OCI-LY7 (cell line): ENCODE data around the gene HEBP1. TPM values are rescaled to one million over a fixed set of nuclear protein-coding genes. Genes with fewer than 3 reads are reported as not detected.

Experiments used
- BruUV-seq: library from RNA; stranded (reverse); fragments of 400-500 nt; replicated peaks from 2 replicates; lab custom pipeline; 2021; lab: Mats Ljungman, UMichigan
- CTCF ChIA-PET: fragments of 300-600 bp; sonication (Branson Sonifier 250); formaldehyde crosslinking; loops from one replicate; lab custom pipeline; 2022; ENCODE audit warnings: antibody characterized with exemption; ENCODE audit not compliant: unreplicated experiment; lab: Charles Lee
- POLR2A ChIA-PET: fragments of 300-600 bp; sonication (Branson Sonifier 250); formaldehyde crosslinking; loops from one replicate; lab custom pipeline; 2022; ENCODE audit warnings: antibody characterized with exemption; lab: Charles Lee
- DNase-seq: peaks from one replicate; pipeline ENCODE4 v3.0.0-alpha.2; 2015; ENCODE audit warnings: low spot score
- H2AFZ ChIP-seq: fragments of 200-600 bp; sonication (generic), shearing (Covaris generic); 2 replicates; pipeline ENCODE4 v1.6.1; 2014; ENCODE audit warnings: mild to moderate bottlenecking, antibody characterized with exemption, low read length, moderate library complexity
- H3K27ac ChIP-seq: fragments of 200-600 bp; sonication (generic); 2 replicates; pipeline ENCODE4 v1.5.1; 2014; ENCODE audit warnings: mixed run types, low read depth, mild to moderate bottlenecking, moderate library complexity, low read length, inconsistent platforms; ENCODE audit not compliant: poor library complexity, severe bottlenecking
- H3K36me3 ChIP-seq: fragments of 200-600 bp; sonication (generic); 2 replicates; pipeline ENCODE4 v1.6.1; 2014; ENCODE audit warnings: mild to moderate bottlenecking, antibody characterized with exemption, low read length, moderate library complexity, mixed read lengths; ENCODE audit not compliant: insufficient read depth
- H3K4me1 ChIP-seq: fragments of 200-600 bp; sonication (generic); 2 replicates; pipeline ENCODE4 v1.5.1; 2014; ENCODE audit warnings: mild to moderate bottlenecking, low read length; ENCODE audit not compliant: insufficient read depth, poor library complexity, severe bottlenecking
- H3K4me2 ChIP-seq: fragments of 200-600 bp; sonication (generic); 2 replicates; pipeline ENCODE4 v1.6.1; 2014; ENCODE audit warnings: mild to moderate bottlenecking, low read length
- H3K4me3 ChIP-seq: fragments of 200-600 bp; sonication (generic); 2 replicates; pipeline ENCODE4 v1.5.1; 2014; ENCODE audit warnings: mild to moderate bottlenecking, low read depth, low read length; ENCODE audit not compliant: poor library complexity, severe bottlenecking
- H3K79me2 ChIP-seq: fragments of 200-600 bp; sonication (generic); 2 replicates; pipeline ENCODE4 v1.6.1; 2016; ENCODE audit warnings: low read depth, mild to moderate bottlenecking, low read length, moderate library complexity, mixed read lengths; ENCODE audit not compliant: insufficient read depth
- H3K9me2 ChIP-seq: fragments of 200-600 bp; sonication (generic); 2 replicates; pipeline ENCODE4 v1.6.1; 2016; ENCODE audit warnings: mild to moderate bottlenecking, low read length, mixed read lengths; ENCODE audit not compliant: insufficient read depth
- H3K9me3 ChIP-seq: fragments of 200-600 bp; sonication (generic); 2 replicates; pipeline ENCODE4 v1.6.1; 2014; ENCODE audit warnings: mild to moderate bottlenecking, mixed run types, low read length, mixed read lengths
- H4K20me1 ChIP-seq: fragments of 200-600 bp; sonication (generic); 2 replicates; pipeline ENCODE4 v1.6.1; 2014; ENCODE audit warnings: mild to moderate bottlenecking, antibody characterized with exemption, low read length, moderate library complexity, mixed read lengths; ENCODE audit not compliant: insufficient read depth
- CTCF ChIP-seq: fragments of 200-600 bp; sonication (generic); conservative IDR thresholded peaks from 2 replicates; pipeline ENCODE4 v1.5.1; 2014; ENCODE audit warnings: mild to moderate bottlenecking, antibody characterized with exemption, low read length, moderate library complexity, mixed read lengths
- EZH2phosphoT487 ChIP-seq: fragments of 200-600 bp; sonication (generic); IDR thresholded peaks from 2 replicates; pipeline ENCODE4 v1.6.1; 2018; ENCODE audit warnings: low read depth, borderline replicate concordance, mild to moderate bottlenecking, mixed run types, antibody characterized with exemption, low read length, moderate library complexity, mixed read lengths
- intact Hi-C: fragments of 100-400 bp; cut with micrococcal nuclease; formaldehyde crosslinking; loops from one replicate; pipeline ENCODE4 v1.10.0; 2022; ENCODE audit not compliant: unreplicated experiment
- total RNA-seq, 2 experiments: library from RNA; depleted of rRNA in 1 of 2; stranded (reverse); fragments of >200 nt in 1 of 2; shearing (Covaris generic) in 1 of 2; gene quantifications; 2 replicates each; pipeline ENCODE4 v1.2.3, GENCODE V29; 2014 to 2022

The HEBP1 gene
- total RNA-seq, 2 experiments from 2014 or later, result 0.16 to 1.3 TPM

DNA sequence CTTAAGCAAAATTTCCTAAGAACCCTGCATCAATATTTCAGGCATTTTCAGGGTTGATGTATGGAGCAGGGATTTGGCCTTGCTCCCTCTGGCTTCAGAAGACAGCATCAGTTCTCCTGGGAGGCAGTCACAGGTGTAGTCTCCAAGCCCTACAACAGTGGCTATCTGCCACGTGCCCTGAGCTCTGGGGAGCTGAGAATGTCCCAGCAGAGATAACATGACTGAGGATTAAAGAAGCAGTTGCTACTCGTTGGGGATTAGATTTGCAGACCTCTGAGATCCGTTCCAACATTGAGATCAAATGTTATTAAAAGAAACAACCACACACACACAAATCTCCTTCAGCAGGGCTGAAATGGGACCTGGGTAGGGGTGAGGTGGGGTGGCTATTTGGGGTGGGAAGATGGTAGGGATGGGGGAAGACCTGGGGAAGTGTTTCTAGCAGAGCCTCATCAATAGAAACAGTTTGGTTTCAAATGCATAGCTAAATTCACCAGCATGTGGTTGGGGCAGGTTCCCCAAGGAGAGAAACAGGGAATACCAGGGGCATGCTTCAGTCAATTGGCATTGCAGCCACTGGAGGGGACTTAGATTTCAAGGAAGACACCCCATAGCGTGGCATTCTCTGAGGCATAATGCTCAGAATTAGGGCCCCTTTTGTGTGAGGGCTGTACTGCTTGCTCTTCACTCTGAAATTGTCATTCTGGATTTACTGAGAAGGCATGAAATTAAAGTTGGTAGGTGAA is 28.9 kb upstream of the HEBP1 start:
- no peaks in the 10 kb centered on the region for H3K4me1 ChIP-seq
- H3K36me3 ChIP-seq, result no peaks in the 10 kb centered on the region
- no peak overlapping the region for H3K27ac ChIP-seq
- H2AFZ ChIP-seq, result no peak overlapping the region
- H3K9me2 ChIP-seq, result no peaks in the 10 kb centered on the region
- H3K4me3 ChIP-seq, result no peak overlapping the region
- DNase-seq, result no peak
- ChIA-PET POLR2A (interaction anchor here (0.6 kb wide), 1 partner anchor 402 kb away, joined by 3 read pairs; no protein-coding TSS in a partner anchor), CTCF (no interaction called here)
- no peaks in the 10 kb centered on the region for H4K20me1 ChIP-seq
- TF ChIP-seq CTCF (no peak), EZH2phosphoT487 (no peak)
- no TSS peak for BruUV-seq
- H3K4me2 ChIP-seq, result no peak overlapping the region
- no peaks in the 10 kb centered on the region for H3K79me2 ChIP-seq
- intact Hi-C loops, result no loop called here
- H3K9me3 ChIP-seq, result no peaks in the 10 kb centered on the region

DNA sequence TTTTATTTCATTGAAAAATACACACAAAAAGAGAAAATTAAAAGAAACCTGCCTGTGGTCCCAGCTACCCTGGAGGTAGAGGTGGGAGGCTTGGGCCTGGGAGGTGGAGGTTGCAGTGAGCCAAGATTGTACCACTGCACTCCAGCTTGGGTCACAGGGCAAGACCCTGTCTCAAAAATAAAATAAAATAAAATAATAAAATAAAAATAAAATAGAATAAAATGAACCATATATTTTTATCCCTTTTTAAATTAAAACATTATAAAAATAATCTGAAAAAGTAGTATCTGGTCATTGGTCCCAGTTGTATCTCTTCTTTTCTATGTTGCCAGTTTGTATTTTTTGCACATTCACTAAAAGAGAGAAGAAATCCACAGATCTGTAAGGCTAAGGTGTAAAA is 27.4 kb upstream of the HEBP1 start:
- Histone ChIP-seq H3K4me1 (no peaks in the 10 kb centered on the region), H3K36me3 (no peaks in the 10 kb centered on the region), H4K20me1 (no peaks in the 10 kb centered on the region), H3K4me2 (no peak overlapping the region), H3K79me2 (no peaks in the 10 kb centered on the region), H3K9me3 (no peaks in the 10 kb centered on the region), H3K4me3 (no peak overlapping the region), H3K27ac (no peak overlapping the region), H2AFZ (no peak overlapping the region), H3K9me2 (no peaks in the 10 kb centered on the region)
- TF ChIP-seq CTCF, result no peak
- no peak for TF ChIP-seq EZH2phosphoT487
- ChIA-PET CTCF (no interaction called here), POLR2A (interaction anchor here (0.6 kb wide), 1 partner anchor 753 kb away, joined by 5 read pairs; no protein-coding TSS in a partner anchor)
- intact Hi-C loops, result no loop called here
- BruUV-seq, result no TSS peak
- DNase-seq, result no peak

DNA sequence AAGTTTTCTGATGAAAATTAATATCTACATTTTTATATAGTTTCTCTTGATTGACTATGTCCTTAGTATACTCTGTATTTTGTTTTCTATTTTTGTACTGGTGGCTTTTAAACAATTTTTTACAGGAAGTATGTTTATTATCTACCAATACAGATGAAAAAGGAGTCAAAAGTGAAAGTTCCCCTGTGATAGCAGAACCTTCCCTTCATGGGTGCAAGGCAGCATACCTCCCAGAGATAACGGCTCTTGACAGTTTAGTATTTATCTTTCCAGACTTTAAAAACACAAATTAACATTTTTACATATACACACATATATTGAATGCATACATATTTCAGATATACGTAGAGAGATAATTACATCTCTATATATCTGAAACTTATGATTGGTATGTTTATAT is 27.0 kb upstream of the HEBP1 start:
- Histone ChIP-seq H3K36me3 (no peaks in the 10 kb centered on the region), H3K27ac (no peak overlapping the region), H3K4me1 (no peaks in the 10 kb centered on the region), H4K20me1 (no peaks in the 10 kb centered on the region), H3K79me2 (no peaks in the 10 kb centered on the region), H3K9me3 (no peaks in the 10 kb centered on the region), H3K9me2 (no peaks in the 10 kb centered on the region), H3K4me2 (no peak overlapping the region), H2AFZ (no peak overlapping the region), H3K4me3 (no peak overlapping the region)
- no TSS peak for BruUV-seq
- intact Hi-C loops, result no loop called here
- POLR2A ChIA-PET, result no interaction called here
- no peak for TF ChIP-seq CTCF
- no peak for TF ChIP-seq EZH2phosphoT487
- no peak for DNase-seq
- CTCF ChIA-PET, result no interaction called here
